SU-DHL-6 (cell line): ENCODE data around the gene OR4C45.
"Not testable (repeated sequence)": the region's sequence is repeated elsewhere in the genome, so short reads cannot be mapped to it uniquely, and the experiment has no call there.

Experiments used
- H2AFZ ChIP-seq: fragments of 200-600 bp; sonication (generic); 2 replicates; pipeline ENCODE4 v1.6.1; 2014; ENCODE audit warnings: low read depth, mild to moderate bottlenecking, moderate library complexity, mixed read lengths, antibody characterized with exemption, low read length; ENCODE audit not compliant: severe bottlenecking
- H3F3A ChIP-seq: fragments of 200-600 bp; shearing (Covaris generic); 2 replicates; pipeline ENCODE4 v1.6.0; 2016; ENCODE audit warnings: antibody characterized with exemption, mild to moderate bottlenecking; ENCODE audit not compliant: insufficient read depth
- H3K27ac ChIP-seq: fragments of 200-600 bp; sonication (generic); 2 replicates; pipeline ENCODE4 v1.5.1; 2016; ENCODE audit warnings: low read depth, mild to moderate bottlenecking, low read length, moderate library complexity, mixed read lengths
- H3K27me3 ChIP-seq: fragments of 200-600 bp; sonication (generic), shearing (Covaris generic); 2 replicates; pipeline ENCODE4 v1.6.0; 2014; ENCODE audit warnings: mild to moderate bottlenecking, low read length
- H3K36me3 ChIP-seq: fragments of 200-600 bp; sonication (generic); 2 replicates; pipeline ENCODE4 v1.6.1; 2014; ENCODE audit warnings: mild to moderate bottlenecking, low read length, mixed read lengths
- H3K4me2 ChIP-seq: fragments of 300-600, 200-600 bp; shearing (Covaris generic), sonication (generic); 2 replicates; pipeline ENCODE4 v1.6.0; 2014; ENCODE audit warnings: low read length, low read depth, mild to moderate bottlenecking; ENCODE audit not compliant: poor library complexity, severe bottlenecking
- H3K4me3 ChIP-seq: fragments of 200-600 bp; sonication (generic); 2 replicates; pipeline ENCODE4 v1.5.1; 2014; ENCODE audit warnings: antibody characterized with exemption, low read length, mild to moderate bottlenecking, mixed read lengths; ENCODE audit not compliant: insufficient read depth, poor library complexity, severe bottlenecking
- H3K79me2 ChIP-seq: fragments of 200-600 bp; sonication (generic); 2 replicates; pipeline ENCODE4 v1.6.1; 2014; ENCODE audit warnings: mild to moderate bottlenecking, low read length, moderate library complexity; ENCODE audit not compliant: insufficient read depth
- H3K9ac ChIP-seq: fragments of 200-600 bp; sonication (generic); 2 replicates; pipeline ENCODE4 v1.7.0; 2014; ENCODE audit warnings: mild to moderate bottlenecking, low read length
- H3K9me2 ChIP-seq: fragments of 200-600 bp; sonication (generic); replicated peaks from 2 replicates; pipeline ENCODE4 v1.6.1; 2014; ENCODE audit warnings: low read length; ENCODE audit not compliant: insufficient read depth
- H3K9me3 ChIP-seq: fragments of 200-600 bp; sonication (generic); 2 replicates; pipeline ENCODE4 v1.6.1; 2014; ENCODE audit warnings: low read length, mixed read lengths; ENCODE audit not compliant: insufficient read depth
- H4K20me1 ChIP-seq: fragments of 200-600 bp; sonication (generic); 2 replicates; pipeline ENCODE4 v1.6.1; 2014; ENCODE audit warnings: low read depth, mild to moderate bottlenecking, antibody characterized with exemption, low read length, moderate library complexity, mixed read lengths
- CTCF ChIP-seq: fragments of 200-600 bp; sonication (generic); IDR thresholded peaks from one replicate; pipeline ENCODE4 v1.5.1; 2017; ENCODE audit warnings: antibody characterized with exemption, mild to moderate bottlenecking, low read length, moderate library complexity; ENCODE audit not compliant: insufficient read depth, poor library complexity, severe bottlenecking
- EZH2phosphoT487 ChIP-seq: fragments of 200-600 bp; sonication (generic), shearing (Covaris generic); conservative IDR thresholded peaks from 2 replicates; pipeline ENCODE4 v1.6.1; 2018; ENCODE audit warnings: mild to moderate bottlenecking, antibody characterized with exemption, low read length, moderate library complexity, mixed read lengths

Gene OR4C45

GRCh38 chr11:50032574-50032973 lies at the start of gene OR4C45:
Gene OR4C45 (plus strand): TSS chr11:50032874.
- no peak within 1 kb of the TSS for H3K27ac ChIP-seq
- H3K4me3 ChIP-seq: no peak within 1 kb of the TSS
- no peaks in the 10 kb centered on the region for H3K79me2 ChIP-seq
- no peaks in the 10 kb centered on the region for H3K9me3 ChIP-seq
- no peak within 1 kb of the TSS for H3K9ac ChIP-seq
- H3K4me2 ChIP-seq: no peak within 1 kb of the TSS
- H2AFZ ChIP-seq: no peak within 1 kb of the TSS
- no peaks in the 10 kb centered on the region for H4K20me1 ChIP-seq
- no peaks in the 10 kb centered on the region for H3K27me3 ChIP-seq
- TF ChIP-seq CTCF: no peak
- H3K9me2 ChIP-seq: no peaks in the 10 kb centered on the region
- H3K36me3 ChIP-seq: no peaks in the 10 kb centered on the region
- H3F3A ChIP-seq: no peaks in the 10 kb centered on the region

- no peak overlapping the region for H3K4me2 ChIP-seq
- H3K79me2 ChIP-seq: no peaks in the 10 kb centered on the region
- H2AFZ ChIP-seq: no peak overlapping the region
- H3K27ac ChIP-seq: no peak overlapping the region
- H3K4me3 ChIP-seq: no peak overlapping the region
- H3K9ac ChIP-seq: no peak overlapping the region
- no peaks in the 10 kb centered on the region for H3F3A ChIP-seq
- TF ChIP-seq CTCF (peak; percentile 61), EZH2phosphoT487 (no peak)
- no peaks in the 10 kb centered on the region for H3K36me3 ChIP-seq
- no peaks in the 10 kb centered on the region for H4K20me1 ChIP-seq
- H3K27me3 ChIP-seq: no peaks in the 10 kb centered on the region
- H3K9me2 ChIP-seq: no peaks in the 10 kb centered on the region
- no peaks in the 10 kb centered on the region for H3K9me3 ChIP-seq
Measured at GRCh38 chr11:49995565-49995964, 37.1 kb upstream of the OR4C45 start.

GRCh38 chr11:50030193-50030592 lies 2.5 kb upstream of the OR4C45 start:
- H3K4me2 ChIP-seq: no peak overlapping the region
- H3K27ac ChIP-seq: no peak overlapping the region
- no peak overlapping the region for H3K4me3 ChIP-seq
- no peaks in the 10 kb centered on the region for H3K9me3 ChIP-seq
- no peak for TF ChIP-seq EZH2phosphoT487
- no peak overlapping the region for H3K9ac ChIP-seq
- H2AFZ ChIP-seq: no peak overlapping the region
- no peaks in the 10 kb centered on the region for H3K36me3 ChIP-seq
- no peaks in the 10 kb centered on the region for H3K9me2 ChIP-seq
- H4K20me1 ChIP-seq: no peaks in the 10 kb centered on the region
- H3K79me2 ChIP-seq: no peaks in the 10 kb centered on the region
- no peaks in the 10 kb centered on the region for H3K27me3 ChIP-seq
- no peaks in the 10 kb centered on the region for H3F3A ChIP-seq

- not testable (repeated sequence) for H3K9me3 ChIP-seq, H3K36me3 ChIP-seq, H3K9ac ChIP-seq, H3K4me2 ChIP-seq, H3K27ac ChIP-seq, H3K27me3 ChIP-seq, H3K4me3 ChIP-seq, H3K9me2 ChIP-seq, H3F3A ChIP-seq, H2AFZ ChIP-seq, H4K20me1 ChIP-seq, H3K79me2 ChIP-seq
Measured at GRCh38 chr11:50036239-50036638, 3.6 kb downstream of the OR4C45 start.
